SU-DHL-6 (cell line): ENCODE results near the gene OTX1.

ENCODE experiments used
- EZH2phosphoT487 ChIP-seq: fragments of 200-600 bp; sonication (generic), shearing (Covaris generic); conservative IDR thresholded peaks from 2 replicates; pipeline ENCODE4 v1.6.1; 2018; ENCODE audit warnings: mild to moderate bottlenecking, antibody characterized with exemption, low read length, moderate library complexity, mixed read lengths
- TF ChIP-seq, protein P1 (sequence below): fragments of 200-600 bp; sonication (generic); IDR thresholded peaks from one replicate; pipeline ENCODE4 v1.5.1; 2017; ENCODE audit warnings: antibody characterized with exemption, mild to moderate bottlenecking, low read length, moderate library complexity; ENCODE audit not compliant: insufficient read depth, poor library complexity, severe bottlenecking

DNA sequence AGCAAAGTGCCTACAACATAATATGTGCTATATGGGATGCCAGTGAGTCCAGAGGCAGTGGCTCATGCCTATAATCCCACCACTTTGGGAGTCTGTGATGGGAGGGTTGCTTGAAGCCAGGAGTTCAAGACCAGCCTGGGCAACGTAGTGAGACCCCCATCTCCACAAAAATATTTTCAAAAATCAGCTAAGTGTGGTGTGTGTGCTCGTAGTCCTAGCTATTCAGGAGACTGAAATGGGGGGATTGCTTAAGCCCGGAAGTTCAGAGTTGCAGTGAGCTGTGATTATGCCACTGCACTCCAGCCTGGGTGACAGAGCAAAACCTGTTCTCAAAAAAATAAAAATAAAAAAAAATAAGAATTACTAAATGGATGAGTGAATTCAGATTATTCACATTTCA is 23.4 kb downstream of the OTX1 start:
- TF ChIP-seq, protein P1, sequence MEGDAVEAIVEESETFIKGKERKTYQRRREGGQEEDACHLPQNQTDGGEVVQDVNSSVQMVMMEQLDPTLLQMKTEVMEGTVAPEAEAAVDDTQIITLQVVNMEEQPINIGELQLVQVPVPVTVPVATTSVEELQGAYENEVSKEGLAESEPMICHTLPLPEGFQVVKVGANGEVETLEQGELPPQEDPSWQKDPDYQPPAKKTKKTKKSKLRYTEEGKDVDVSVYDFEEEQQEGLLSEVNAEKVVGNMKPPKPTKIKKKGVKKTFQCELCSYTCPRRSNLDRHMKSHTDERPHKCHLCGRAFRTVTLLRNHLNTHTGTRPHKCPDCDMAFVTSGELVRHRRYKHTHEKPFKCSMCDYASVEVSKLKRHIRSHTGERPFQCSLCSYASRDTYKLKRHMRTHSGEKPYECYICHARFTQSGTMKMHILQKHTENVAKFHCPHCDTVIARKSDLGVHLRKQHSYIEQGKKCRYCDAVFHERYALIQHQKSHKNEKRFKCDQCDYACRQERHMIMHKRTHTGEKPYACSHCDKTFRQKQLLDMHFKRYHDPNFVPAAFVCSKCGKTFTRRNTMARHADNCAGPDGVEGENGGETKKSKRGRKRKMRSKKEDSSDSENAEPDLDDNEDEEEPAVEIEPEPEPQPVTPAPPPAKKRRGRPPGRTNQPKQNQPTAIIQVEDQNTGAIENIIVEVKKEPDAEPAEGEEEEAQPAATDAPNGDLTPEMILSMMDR: no peak
- no peak for TF ChIP-seq EZH2phosphoT487
